SK-N-SH (cell line): ENCODE data around the gene KIAA1549. TPM values are rescaled to one million over a fixed set of nuclear protein-coding genes. Genes with fewer than 3 reads are reported as not detected.

Experiments
- CTCF ChIA-PET: fragments of 300-600, 350-600 bp; formaldehyde crosslinking; extraction: SDS; loops from one replicate; lab custom pipeline; 2021; lab: Yijun Ruan, JAX
- POLR2A ChIA-PET: fragments of 350-600 bp; sonication (Branson Sonifier 250); formaldehyde crosslinking; extraction: SDS; loops from one replicate; lab custom pipeline; 2020; ENCODE audit warnings: antibody characterized with exemption, inconsistent platforms; lab: Yijun Ruan, JAX
- DNase-seq: peaks from one replicate; pipeline ENCODE4 v3.0.0; 2012
- H2AFZ ChIP-seq: fragments of 200-600 bp; sonication (generic); 2 replicates; pipeline ENCODE4 v1.8.1; 2016; ENCODE audit warnings: antibody characterized with exemption, mild to moderate bottlenecking, low read depth
- H3F3A ChIP-seq: fragments of 200-600 bp; sonication (generic); replicated peaks from 2 replicates; pipeline ENCODE3; 2016; ENCODE audit warnings: antibody characterized with exemption, mild to moderate bottlenecking; ENCODE audit not compliant: insufficient read depth
- H3K27ac ChIP-seq, 2 experiments: fragments of 200-500 bp in 1 of 2; fragments of 200-600 bp in 1 of 2; sonication (Bioruptor generic) in 1 of 2; sonication (generic), shearing (Covaris generic) in 1 of 2; 2 replicates each; pipeline versions ENCODE4 v1.5.1 to v1.6.1; 2014 to 2016; ENCODE audit warnings: low read depth in 2 of 2, inconsistent platforms in 1 of 2, low read length in 1 of 2, mild to moderate bottlenecking in 1 of 2, mixed read lengths in 1 of 2
- H3K27me3 ChIP-seq: fragments of 200-600 bp; sonication (generic), shearing (Covaris generic); 2 replicates; pipeline ENCODE4 v1.6.1; 2016; ENCODE audit warnings: mixed run types; ENCODE audit not compliant: insufficient read depth
- H3K36me3 ChIP-seq, 2 experiments: fragments of 200-500 bp in 1 of 2; fragments of 200-600 bp in 1 of 2; sonication (Bioruptor generic) in 1 of 2; sonication (generic) in 1 of 2; replicated peaks in 1 of 2; 2 replicates each; pipeline versions ENCODE3 to v1.5.1; 2014 to 2016; ENCODE audit warnings: low read length in 1 of 2, mild to moderate bottlenecking in 1 of 2; ENCODE audit not compliant: insufficient read depth in 2 of 2, control insufficient read depth in 1 of 2
- H3K4me1 ChIP-seq, 2 experiments: fragments of 200-500 bp in 1 of 2; fragments of 200-600 bp in 1 of 2; sonication (Bioruptor generic) in 1 of 2; sonication (generic), shearing (Covaris generic) in 1 of 2; 2 replicates each; pipeline versions ENCODE4 v1.5.1 to v1.6.1; 2014 to 2016; ENCODE audit warnings: low read depth in 1 of 2, low read length in 1 of 2, mixed run types in 1 of 2; ENCODE audit not compliant: insufficient read depth in 2 of 2, control insufficient read depth in 1 of 2
- H3K4me2 ChIP-seq: fragments of 200-600 bp; sonication (generic), shearing (Covaris generic); 2 replicates; pipeline ENCODE4 v1.6.1; 2017; ENCODE audit warnings: mixed run types
- H3K4me3 ChIP-seq, 2 experiments: fragments of 200-500 bp in 1 of 2; fragments of 200-600 bp in 1 of 2; sonication (Bioruptor generic) in 1 of 2; sonication (generic), shearing (Covaris generic) in 1 of 2; 2 replicates each; pipeline versions ENCODE4 v1.5.1 to v1.8.1; 2014 to 2016; ENCODE audit warnings: low read depth in 2 of 2, inconsistent platforms in 1 of 2, low read length in 1 of 2, mild to moderate bottlenecking in 1 of 2, mixed read lengths in 1 of 2, moderate library complexity in 1 of 2
- H3K79me2 ChIP-seq: fragments of 200-600 bp; sonication (generic); 2 replicates; pipeline ENCODE4 v1.8.1; 2017; ENCODE audit warnings: mild to moderate bottlenecking; ENCODE audit not compliant: insufficient read depth
- H3K9ac ChIP-seq: fragments of 200-600 bp; sonication (generic); 2 replicates; pipeline ENCODE4 v1.6.1; 2017; ENCODE audit warnings: mixed run types
- H3K9me2 ChIP-seq: fragments of 200-600 bp; sonication (generic); 2 replicates; pipeline ENCODE4 v1.6.1; 2017; ENCODE audit warnings: mixed run types
- H3K9me3 ChIP-seq: fragments of 200-600 bp; sonication (generic); 2 replicates; pipeline ENCODE4 v1.6.1; 2017; ENCODE audit warnings: mixed run types, mild to moderate bottlenecking, moderate library complexity
- H4K20me1 ChIP-seq: fragments of 200-600 bp; sonication (generic); 2 replicates; pipeline ENCODE4 v1.6.1; 2017; ENCODE audit warnings: mild to moderate bottlenecking, mixed run types; ENCODE audit not compliant: insufficient read depth
- FOXM1 ChIP-seq: IDR thresholded peaks from 2 replicates; pipeline ENCODE4 v1.4.0; 2012; ENCODE audit warnings: low read depth, mild to moderate bottlenecking
- GABPA ChIP-seq: IDR thresholded peaks from 2 replicates; pipeline ENCODE4 v1.4.0; 2012; ENCODE audit warnings: low read depth, mild to moderate bottlenecking
- MEF2A ChIP-seq: IDR thresholded peaks from 2 replicates; pipeline ENCODE4 v1.4.0; 2012; ENCODE audit warnings: low read depth, borderline replicate concordance
- MXI1 ChIP-seq: IDR thresholded peaks from 2 replicates; pipeline ENCODE4 v1.6.1; 2012; ENCODE audit warnings: mild to moderate bottlenecking, low read depth, low read length, improper control_type of control experiment
- RAD21 ChIP-seq: IDR thresholded peaks from 2 replicates; pipeline ENCODE4 v1.6.1; 2012; ENCODE audit warnings: mild to moderate bottlenecking, low read length
- RFX5 ChIP-seq: IDR thresholded peaks from 2 replicates; pipeline ENCODE4 v1.6.1; 2012; ENCODE audit warnings: mild to moderate bottlenecking, improper control_type of control experiment, low read length
- RXRA ChIP-seq: IDR thresholded peaks from 2 replicates; pipeline ENCODE4 v1.4.0; 2012; ENCODE audit warnings: low read depth, mild to moderate bottlenecking, borderline replicate concordance
- SIN3A ChIP-seq: IDR thresholded peaks from 2 replicates; pipeline ENCODE4 v1.6.1; 2012; ENCODE audit warnings: low read depth, mild to moderate bottlenecking, low read length, moderate library complexity, borderline replicate concordance
- TCF12 ChIP-seq: IDR thresholded peaks from 2 replicates; pipeline ENCODE4 v1.4.0; 2012
- TEAD4 ChIP-seq: IDR thresholded peaks from 2 replicates; pipeline ENCODE4 v1.4.0; 2012; ENCODE audit warnings: mild to moderate bottlenecking, borderline replicate concordance; ENCODE audit not compliant: insufficient read depth
- WGBS: methylation state at CpG from one replicate; pipeline ENCODE4 v1.1.6; 2017; ENCODE audit warnings: low lambda C conversion rate; 5-methylcytosine and 5-hydroxymethylcytosine counted together
- polyA plus RNA-seq, 3 experiments: library from polyadenylated mRNA; depleted of rRNA; stranded (reverse); fragments of >200 nt; gene quantifications; 2 replicates each; pipeline ENCODE4 v1.2.3, GENCODE V29; 2012
- TF ChIP-seq, protein P1 (sequence below): IDR thresholded peaks from 2 replicates; pipeline ENCODE4; 2012
- TF ChIP-seq, protein P2 (sequence below): IDR thresholded peaks from 2 replicates; pipeline ENCODE4 v1.4.0; 2012; ENCODE audit warnings: low read depth
- TF ChIP-seq, protein P3 (sequence below): fragments of 150-350 bp; IDR thresholded peaks from 2 replicates; pipeline ENCODE4 v1.6.1; 2017; ENCODE audit warnings: antibody characterized with exemption, low read length, low read depth, borderline replicate concordance
- TF ChIP-seq, protein P4 (sequence below): IDR thresholded peaks from 2 replicates; pipeline ENCODE4 v1.4.0; 2012; ENCODE audit warnings: low read depth, borderline replicate concordance
- TF ChIP-seq, protein P5 (sequence below): IDR thresholded peaks from 2 replicates; pipeline ENCODE4 v1.4.0; 2012; ENCODE audit warnings: low read depth, borderline replicate concordance

KIAA1549 gene
- polyA plus RNA-seq, 1 of the 3 experiments (the other 2 are of a cell fraction), result 3.6 TPM

DNA sequence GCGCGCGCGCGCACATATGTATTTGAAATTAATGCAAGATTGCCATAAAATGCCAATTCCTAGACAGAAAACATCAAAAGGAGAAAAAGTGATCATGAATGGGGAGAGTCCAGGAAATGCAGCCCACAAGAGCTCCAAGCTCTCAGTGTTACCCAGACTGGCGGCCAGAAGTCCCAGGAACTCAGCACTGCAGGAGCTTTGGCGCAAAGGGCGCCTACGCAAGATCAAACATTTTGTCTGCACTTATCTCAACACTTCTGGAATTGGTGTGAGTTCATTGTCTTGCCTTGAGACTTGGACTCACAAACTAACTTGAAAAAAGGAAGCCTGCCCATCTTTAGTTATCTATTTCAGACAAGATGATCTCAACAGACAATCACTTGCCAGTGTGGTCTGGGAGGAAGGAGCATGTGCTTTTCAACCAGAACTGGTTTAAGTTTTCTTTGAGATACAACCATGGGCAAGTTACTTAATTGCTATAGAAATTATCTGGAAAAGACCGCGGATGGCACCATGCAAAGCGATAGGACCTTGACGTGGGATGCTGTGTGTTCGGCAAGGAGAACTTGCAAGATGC, 77.2 kb downstream of the KIAA1549 start:
- H3K4me3 ChIP-seq, result no peak overlapping the region
- no peaks in the 10 kb centered on the region for H3K27me3 ChIP-seq
- peaks cover 0 to 3% of the 10 kb centered on the region in 2 experiments; a peak in 1 of 4 replicates for H3K4me1 ChIP-seq
- peaks cover 38 to 60% of the 10 kb centered on the region in 2 experiments for H3K36me3 ChIP-seq
- no peak for DNase-seq
- WGBS, result 98% methylated on average over 14 of the region's 14 CpGs
- no peaks in the 10 kb centered on the region for H3K9me3 ChIP-seq
- peaks cover 6% of the 10 kb centered on the region for H3F3A ChIP-seq
- no peak overlapping the region for H3K9ac ChIP-seq
- TF ChIP-seq RXRA, result no peak
- TF ChIP-seq RAD21, result no peak
- TF ChIP-seq, protein P1, sequence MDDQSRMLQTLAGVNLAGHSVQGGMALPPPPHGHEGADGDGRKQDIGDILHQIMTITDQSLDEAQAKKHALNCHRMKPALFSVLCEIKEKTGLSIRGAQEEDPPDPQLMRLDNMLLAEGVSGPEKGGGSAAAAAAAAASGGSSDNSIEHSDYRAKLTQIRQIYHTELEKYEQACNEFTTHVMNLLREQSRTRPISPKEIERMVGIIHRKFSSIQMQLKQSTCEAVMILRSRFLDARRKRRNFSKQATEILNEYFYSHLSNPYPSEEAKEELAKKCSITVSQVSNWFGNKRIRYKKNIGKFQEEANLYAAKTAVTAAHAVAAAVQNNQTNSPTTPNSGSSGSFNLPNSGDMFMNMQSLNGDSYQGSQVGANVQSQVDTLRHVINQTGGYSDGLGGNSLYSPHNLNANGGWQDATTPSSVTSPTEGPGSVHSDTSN, result no peak
- TF ChIP-seq, protein P2, sequence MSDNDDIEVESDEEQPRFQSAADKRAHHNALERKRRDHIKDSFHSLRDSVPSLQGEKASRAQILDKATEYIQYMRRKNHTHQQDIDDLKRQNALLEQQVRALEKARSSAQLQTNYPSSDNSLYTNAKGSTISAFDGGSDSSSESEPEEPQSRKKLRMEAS, result no peak
- TF ChIP-seq MEF2A, result no peak
- TF ChIP-seq FOXM1, result no peak
- TF ChIP-seq MXI1, result no peak
- no peak for TF ChIP-seq RFX5
- TF ChIP-seq, protein P3, sequence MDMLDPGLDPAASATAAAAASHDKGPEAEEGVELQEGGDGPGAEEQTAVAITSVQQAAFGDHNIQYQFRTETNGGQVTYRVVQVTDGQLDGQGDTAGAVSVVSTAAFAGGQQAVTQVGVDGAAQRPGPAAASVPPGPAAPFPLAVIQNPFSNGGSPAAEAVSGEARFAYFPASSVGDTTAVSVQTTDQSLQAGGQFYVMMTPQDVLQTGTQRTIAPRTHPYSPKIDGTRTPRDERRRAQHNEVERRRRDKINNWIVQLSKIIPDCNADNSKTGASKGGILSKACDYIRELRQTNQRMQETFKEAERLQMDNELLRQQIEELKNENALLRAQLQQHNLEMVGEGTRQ, result no peak
- TF ChIP-seq, protein P4, sequence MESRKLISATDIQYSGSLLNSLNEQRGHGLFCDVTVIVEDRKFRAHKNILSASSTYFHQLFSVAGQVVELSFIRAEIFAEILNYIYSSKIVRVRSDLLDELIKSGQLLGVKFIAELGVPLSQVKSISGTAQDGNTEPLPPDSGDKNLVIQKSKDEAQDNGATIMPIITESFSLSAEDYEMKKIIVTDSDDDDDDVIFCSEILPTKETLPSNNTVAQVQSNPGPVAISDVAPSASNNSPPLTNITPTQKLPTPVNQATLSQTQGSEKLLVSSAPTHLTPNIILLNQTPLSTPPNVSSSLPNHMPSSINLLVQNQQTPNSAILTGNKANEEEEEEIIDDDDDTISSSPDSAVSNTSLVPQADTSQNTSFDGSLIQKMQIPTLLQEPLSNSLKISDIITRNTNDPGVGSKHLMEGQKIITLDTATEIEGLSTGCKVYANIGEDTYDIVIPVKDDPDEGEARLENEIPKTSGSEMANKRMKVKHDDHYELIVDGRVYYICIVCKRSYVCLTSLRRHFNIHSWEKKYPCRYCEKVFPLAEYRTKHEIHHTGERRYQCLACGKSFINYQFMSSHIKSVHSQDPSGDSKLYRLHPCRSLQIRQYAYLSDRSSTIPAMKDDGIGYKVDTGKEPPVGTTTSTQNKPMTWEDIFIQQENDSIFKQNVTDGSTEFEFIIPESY, result no peak
- TF ChIP-seq, protein P5, sequence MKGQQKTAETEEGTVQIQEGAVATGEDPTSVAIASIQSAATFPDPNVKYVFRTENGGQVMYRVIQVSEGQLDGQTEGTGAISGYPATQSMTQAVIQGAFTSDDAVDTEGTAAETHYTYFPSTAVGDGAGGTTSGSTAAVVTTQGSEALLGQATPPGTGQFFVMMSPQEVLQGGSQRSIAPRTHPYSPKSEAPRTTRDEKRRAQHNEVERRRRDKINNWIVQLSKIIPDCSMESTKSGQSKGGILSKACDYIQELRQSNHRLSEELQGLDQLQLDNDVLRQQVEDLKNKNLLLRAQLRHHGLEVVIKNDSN, result no peak
- TF ChIP-seq SIN3A, result no peak
- TF ChIP-seq GABPA, result no peak
- TF ChIP-seq TCF12, result no peak
- TF ChIP-seq TEAD4, result no peak
- ChIA-PET POLR2A (no interaction called here), CTCF (interaction anchor here (1.0 to 2.5 kb wide), 4 partner anchors 17 to 171 kb away, joined by 3 to 13 read pairs (median 8); no protein-coding TSS in a partner anchor)
- no peak overlapping the region for H2AFZ ChIP-seq
- H3K27ac ChIP-seq, result no peak overlapping the region
- H4K20me1 ChIP-seq, result 0 out of 2 replicates have a peak, but pooled peaks cover 4% of the 10 kb centered on the region
- no peak overlapping the region for H3K4me2 ChIP-seq
- no peaks in the 10 kb centered on the region for H3K79me2 ChIP-seq
- no peaks in the 10 kb centered on the region for H3K9me2 ChIP-seq
